GM12864 (cell line): ENCODE data around the gene MRM3.

Experiments
- DNase-seq: peaks from one replicate; pipeline ENCODE4 v3.0.0-alpha.2; 2011; ENCODE audit warnings: low read depth
- H3K4me3 ChIP-seq: 2 replicates; pipeline ENCODE4 v1.5.1; 2011; ENCODE audit warnings: mild to moderate bottlenecking, low read depth, low read length, control low read depth
- TF ChIP-seq, protein P1 (sequence below): IDR thresholded peaks from 2 replicates; pipeline ENCODE4 v1.5.1; 2011; ENCODE audit warnings: low read depth, mild to moderate bottlenecking, moderate library complexity, low read length, control low read depth, inconsistent platforms; ENCODE audit errors: missing control alignments

The MRM3 gene, protein sequence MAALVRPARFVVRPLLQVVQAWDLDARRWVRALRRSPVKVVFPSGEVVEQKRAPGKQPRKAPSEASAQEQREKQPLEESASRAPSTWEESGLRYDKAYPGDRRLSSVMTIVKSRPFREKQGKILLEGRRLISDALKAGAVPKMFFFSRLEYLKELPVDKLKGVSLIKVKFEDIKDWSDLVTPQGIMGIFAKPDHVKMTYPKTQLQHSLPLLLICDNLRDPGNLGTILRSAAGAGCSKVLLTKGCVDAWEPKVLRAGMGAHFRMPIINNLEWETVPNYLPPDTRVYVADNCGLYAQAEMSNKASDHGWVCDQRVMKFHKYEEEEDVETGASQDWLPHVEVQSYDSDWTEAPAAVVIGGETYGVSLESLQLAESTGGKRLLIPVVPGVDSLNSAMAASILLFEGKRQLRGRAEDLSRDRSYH

DNA sequence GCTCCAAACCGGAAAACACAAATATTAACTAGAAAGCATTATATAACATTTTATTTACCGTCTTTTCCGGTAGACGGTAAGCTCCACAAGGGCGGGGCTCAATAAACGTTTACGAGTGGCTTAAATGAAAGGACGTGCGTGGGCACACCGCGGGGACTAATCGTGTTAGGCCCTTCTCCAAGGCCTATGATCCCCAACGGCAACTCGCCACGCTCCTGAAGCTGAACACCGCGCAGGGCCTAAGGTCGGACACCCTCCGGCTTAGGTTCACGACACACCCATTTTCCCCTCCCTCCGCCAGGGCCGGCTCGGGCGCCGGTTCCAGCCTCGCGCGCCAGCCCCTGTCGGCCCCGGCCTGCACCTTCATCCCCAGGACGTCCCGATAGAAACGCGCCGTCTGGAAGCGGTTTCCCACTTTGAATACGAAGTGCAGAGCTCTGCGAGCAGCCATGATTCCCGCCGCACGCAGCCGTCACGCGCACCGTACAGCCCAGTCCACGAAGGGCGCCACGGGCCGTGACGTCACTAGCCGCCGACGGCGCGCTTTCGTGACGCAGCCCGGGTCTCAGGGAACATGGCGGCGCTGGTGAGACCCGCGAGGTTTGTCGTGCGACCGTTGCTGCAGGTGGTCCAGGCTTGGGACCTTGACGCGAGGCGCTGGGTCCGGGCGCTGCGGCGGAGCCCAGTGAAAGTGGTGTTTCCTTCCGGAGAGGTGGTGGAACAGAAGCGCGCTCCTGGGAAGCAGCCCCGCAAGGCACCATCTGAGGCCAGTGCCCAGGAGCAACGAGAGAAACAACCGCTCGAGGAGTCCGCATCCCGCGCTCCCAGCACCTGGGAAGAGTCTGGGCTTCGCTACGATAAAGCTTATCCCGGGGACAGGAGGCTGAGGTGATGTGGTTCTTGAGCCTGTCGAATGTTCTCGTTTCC lies at the start of gene MRM3, which contains the start of gene GLOD4:
MRM3 (plus strand) TSS at position 549 of the 927 bp plus-strand sequence; CDS start at position 575, 26 bp downstream.
GLOD4 (minus strand) TSS at position 476 of the 927 bp plus-strand sequence; CDS start at position 451, 25 bp downstream.
- peak within 1 kb of the TSS; percentile 97 for H3K4me3 ChIP-seq
- DNase-seq: peak; percentile 50
- TF ChIP-seq, protein P1, sequence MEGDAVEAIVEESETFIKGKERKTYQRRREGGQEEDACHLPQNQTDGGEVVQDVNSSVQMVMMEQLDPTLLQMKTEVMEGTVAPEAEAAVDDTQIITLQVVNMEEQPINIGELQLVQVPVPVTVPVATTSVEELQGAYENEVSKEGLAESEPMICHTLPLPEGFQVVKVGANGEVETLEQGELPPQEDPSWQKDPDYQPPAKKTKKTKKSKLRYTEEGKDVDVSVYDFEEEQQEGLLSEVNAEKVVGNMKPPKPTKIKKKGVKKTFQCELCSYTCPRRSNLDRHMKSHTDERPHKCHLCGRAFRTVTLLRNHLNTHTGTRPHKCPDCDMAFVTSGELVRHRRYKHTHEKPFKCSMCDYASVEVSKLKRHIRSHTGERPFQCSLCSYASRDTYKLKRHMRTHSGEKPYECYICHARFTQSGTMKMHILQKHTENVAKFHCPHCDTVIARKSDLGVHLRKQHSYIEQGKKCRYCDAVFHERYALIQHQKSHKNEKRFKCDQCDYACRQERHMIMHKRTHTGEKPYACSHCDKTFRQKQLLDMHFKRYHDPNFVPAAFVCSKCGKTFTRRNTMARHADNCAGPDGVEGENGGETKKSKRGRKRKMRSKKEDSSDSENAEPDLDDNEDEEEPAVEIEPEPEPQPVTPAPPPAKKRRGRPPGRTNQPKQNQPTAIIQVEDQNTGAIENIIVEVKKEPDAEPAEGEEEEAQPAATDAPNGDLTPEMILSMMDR: peak; percentile 4

DNA sequence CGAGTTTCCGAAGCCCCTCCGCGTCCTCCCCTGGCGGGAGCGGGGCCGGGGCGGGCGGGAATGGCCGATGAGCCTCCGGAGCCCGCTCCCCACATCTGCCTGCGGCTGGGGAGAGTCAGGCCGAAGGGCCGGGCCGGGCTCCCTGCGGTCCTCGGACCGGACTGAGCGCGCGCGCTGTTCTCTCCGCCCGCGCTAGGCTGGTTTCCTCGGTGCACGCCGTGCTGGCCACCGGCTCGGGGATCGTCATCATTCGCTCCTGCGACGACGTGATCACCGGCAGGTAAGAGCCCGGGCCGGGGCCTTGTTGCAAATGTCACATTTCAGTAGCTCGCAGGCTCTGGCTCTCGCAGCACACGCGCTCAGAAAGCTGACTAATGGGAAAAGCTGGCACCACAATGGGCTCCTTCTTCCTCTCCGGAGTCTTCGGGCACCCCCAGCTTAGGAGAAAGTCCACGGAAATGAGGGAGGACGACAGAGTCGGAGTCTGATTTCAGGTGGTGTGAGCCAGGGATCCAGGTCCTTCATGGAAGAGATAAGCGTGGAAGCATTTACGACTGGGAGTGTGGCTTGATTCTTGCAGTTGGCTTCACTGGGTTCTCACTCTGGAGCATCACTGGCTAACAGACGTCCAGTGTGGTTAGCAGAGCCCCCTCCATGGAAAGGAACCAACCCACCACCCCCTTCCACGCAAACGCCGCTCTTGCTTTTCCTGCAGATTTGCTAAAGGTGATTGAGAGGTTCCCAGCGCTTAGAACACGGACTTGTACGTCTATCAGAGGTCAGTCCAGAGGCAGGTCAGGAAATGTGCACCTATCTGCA lies 49.0 kb upstream of the MRM3 start:
- TF ChIP-seq, protein P1: no peak
- H3K4me3 ChIP-seq: peak overlapping the region; percentile 80
- no peak for DNase-seq

DNA sequence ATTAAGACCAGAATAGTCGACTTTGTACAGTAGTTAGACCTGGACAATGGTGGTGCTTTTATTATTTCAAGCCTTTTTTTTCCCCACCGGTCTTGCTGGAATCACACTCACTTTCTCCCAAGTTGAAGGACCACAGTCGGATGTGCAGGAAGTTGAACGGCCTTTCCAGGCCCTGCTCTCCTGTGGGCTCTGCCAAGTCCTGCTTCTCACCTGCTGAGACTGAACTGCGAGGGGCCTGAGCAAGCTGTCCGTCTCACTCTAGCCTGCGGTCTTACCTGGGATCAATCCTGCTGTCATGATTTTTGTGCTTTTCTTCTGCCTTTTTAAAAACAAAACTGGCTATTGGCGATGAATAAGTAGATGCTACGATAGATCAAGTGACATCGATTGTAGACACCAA lies 48.4 kb upstream of the MRM3 start:
- no peak for DNase-seq
- H3K4me3 ChIP-seq: peak overlapping the region; percentile 80
- TF ChIP-seq, protein P1: no peak

DNA sequence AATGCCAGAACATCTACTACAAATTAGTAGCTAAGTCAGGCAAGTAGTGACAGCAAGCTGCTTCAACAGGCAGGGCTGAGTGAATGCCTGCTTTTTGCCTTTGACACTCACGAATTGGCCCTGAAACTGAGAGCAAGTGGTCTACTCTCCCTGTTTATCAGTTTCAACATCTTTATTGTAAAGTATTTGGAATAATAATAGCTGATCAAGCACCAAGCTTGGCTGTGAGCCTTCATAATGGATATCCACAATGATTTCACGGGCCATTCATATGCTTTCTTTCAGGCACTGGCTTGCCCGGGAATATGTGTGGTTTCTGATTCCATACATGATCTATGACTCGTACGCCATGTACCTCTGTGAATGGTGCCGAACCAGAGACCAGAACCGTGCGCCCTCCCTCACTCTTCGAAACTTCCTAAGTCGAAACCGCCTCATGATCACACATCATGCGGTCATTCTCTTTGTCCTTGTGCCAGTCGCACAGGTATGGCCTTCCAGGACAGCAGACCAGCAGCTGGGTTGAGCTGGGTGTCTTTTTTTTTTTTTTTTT lies 44.5 kb upstream of the MRM3 start:
- no peak for DNase-seq
- TF ChIP-seq, protein P1: no peak

DNA sequence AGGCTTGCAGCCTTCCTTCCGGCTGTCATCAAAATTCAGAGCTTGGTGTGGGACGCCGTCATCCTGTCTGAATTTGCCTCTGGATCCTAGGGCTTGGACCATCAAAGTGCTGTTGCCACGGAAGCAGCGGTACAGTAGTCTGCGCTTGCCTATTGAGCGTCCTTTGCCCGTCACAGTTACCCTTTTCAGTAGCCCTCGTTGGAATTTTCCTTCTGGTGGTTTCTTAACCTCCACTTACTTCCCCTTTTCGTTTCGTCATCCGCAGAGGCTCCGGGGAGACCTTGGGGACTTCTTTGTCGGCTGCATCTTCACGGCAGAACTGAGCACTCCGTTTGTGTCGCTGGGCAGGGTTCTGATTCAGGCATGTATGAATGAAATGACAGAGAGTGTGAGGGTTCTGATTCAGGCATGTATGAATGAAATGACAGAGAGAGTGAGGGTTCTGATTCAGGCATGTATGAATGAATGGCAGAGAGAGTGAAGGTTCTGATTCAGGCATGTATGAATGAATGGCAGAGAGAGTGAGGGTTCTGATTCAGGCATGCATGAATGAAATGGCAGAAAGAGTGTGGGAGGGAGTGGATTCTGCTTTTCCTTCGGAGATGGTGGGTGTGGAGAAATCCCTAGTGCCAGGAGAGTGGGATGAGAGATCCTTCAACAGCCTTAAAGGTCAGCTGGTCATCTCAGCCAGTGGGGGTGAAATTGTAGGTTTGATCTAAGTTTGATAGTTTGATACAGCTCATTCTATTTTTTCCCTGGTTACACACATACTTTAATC lies 41.7 kb upstream of the MRM3 start:
- TF ChIP-seq, protein P1: no peak
- peak; percentile 72 for DNase-seq
- no peak overlapping the region for H3K4me3 ChIP-seq

More for the DNA sequence above, 44.5 kb upstream of the MRM3 start:
- H3K4me3 ChIP-seq: no peak overlapping the region
